ENCODE measurements around the gene GAB3. TPM values are rescaled to one million over a fixed set of nuclear protein-coding genes. Genes with fewer than 3 reads are reported as not detected.
"Not testable (repeated sequence)": the region's sequence is repeated elsewhere in the genome, so short reads cannot be mapped to it uniquely, and the experiment has no call there.

Gene GAB3
- total and polyA plus RNA-seq, 2 experiments from 2014 or later, result 0.89 to 1.8 TPM

GRCh38 chrX:154653413-154653812, 97.5 kb downstream of the GAB3 start, which contains the start of gene CTAG2:
CTAG2 (minus strand) TSS chrX:154653579; CDS start chrX:154653515, 64 bp downstream.
- H3K27ac Mint-ChIP-seq; H3K4me2 ChIP-seq; H3K79me2 ChIP-seq (replicated peaks; ENCODE audit: insufficient read depth); H2AFZ ChIP-seq; H3K27me3 Mint-ChIP-seq (ENCODE audit: insufficient read depth, low read depth, poor library complexity); H3F3A ChIP-seq (replicated peaks; ENCODE audit: low read depth); DNase-seq (ENCODE audit: low spot score); ATAC-seq; H3K36me3 ChIP-seq (ENCODE audit: insufficient read depth); H3K4me1 ChIP-seq (ENCODE audit: insufficient read depth); H4K20me1 ChIP-seq (replicated peaks; ENCODE audit: insufficient read depth); H3K36me3 Mint-ChIP-seq (ENCODE audit: low read depth); H3K9me2 ChIP-seq (ENCODE audit: insufficient read depth); H3K27ac ChIP-seq (ENCODE audit: low read depth); H3K4me1 Mint-ChIP-seq; H3K4me3 Mint-ChIP-seq; H3K27me3 ChIP-seq (ENCODE audit: insufficient read depth); H3K4me3 ChIP-seq; H3K9me3 Mint-ChIP-seq: not testable (repeated sequence)

GRCh38 chrX:154653048-154653401, 97.9 kb downstream of the GAB3 start:
- H3K79me2 ChIP-seq (replicated peaks; ENCODE audit: insufficient read depth), result no peaks in the 10 kb centered on the region
- H3K4me2 ChIP-seq, result no peak overlapping the region
- Mint-ChIP-seq H3K36me3 (ENCODE audit: low read depth) (no peaks in the 10 kb centered on the region), H3K27ac (no peak overlapping the region), H3K9me3 (no peaks in the 10 kb centered on the region), H3K4me3 (no peak overlapping the region), H3K27me3 (ENCODE audit: insufficient read depth, low read depth, poor library complexity) (peaks cover 6% of the 10 kb centered on the region), H3K4me1 (no peaks in the 10 kb centered on the region)
- H4K20me1 ChIP-seq (replicated peaks; ENCODE audit: insufficient read depth), result no peaks in the 10 kb centered on the region
- H3K27me3 ChIP-seq (ENCODE audit: insufficient read depth), result no peaks in the 10 kb centered on the region
- no peak overlapping the region for H2AFZ ChIP-seq
- ATAC-seq (no peak), DNase-seq (ENCODE audit: low spot score) (no peak)
- H3K36me3 ChIP-seq (ENCODE audit: insufficient read depth), result no peaks in the 10 kb centered on the region
- no peaks in the 10 kb centered on the region for H3F3A ChIP-seq (replicated peaks; ENCODE audit: low read depth)
- no peaks in the 10 kb centered on the region for H3K9me2 ChIP-seq (ENCODE audit: insufficient read depth)
- H3K4me3 ChIP-seq, result no peak overlapping the region
- H3K4me1 ChIP-seq (ENCODE audit: insufficient read depth), result no peaks in the 10 kb centered on the region
- H3K27ac ChIP-seq (ENCODE audit: low read depth), result no peak overlapping the region
- TF ChIP-seq ZNF114 (CRISPR knock-in tag; IDR thresholded peaks at IDR 0.05), result no peak
- TF ChIP-seq NANOG (IDR thresholded peaks at IDR 0.05; ENCODE audit: borderline replicate concordance), result no peak
- no peak for TF ChIP-seq JUNB (IDR thresholded peaks at IDR 0.05; ENCODE audit: unreplicated experiment)
- TF ChIP-seq EZH2 (IDR thresholded peaks at IDR 0.05; ENCODE audit: low read depth, unreplicated experiment), result no peak

GRCh38 chrX:154652311-154653047, 98.4 kb downstream of the GAB3 start:
- no peak overlapping the region for H3K4me3 ChIP-seq
- H3K27me3 ChIP-seq (ENCODE audit: insufficient read depth), result no peaks in the 10 kb centered on the region
- peaks cover 6% of the 10 kb centered on the region for H3K27me3 Mint-ChIP-seq (ENCODE audit: insufficient read depth, low read depth, poor library complexity)
- no peaks in the 10 kb centered on the region for H3K4me1 ChIP-seq (ENCODE audit: insufficient read depth)
- no peaks in the 10 kb centered on the region for H4K20me1 ChIP-seq (replicated peaks; ENCODE audit: insufficient read depth)
- DNase-seq (ENCODE audit: low spot score), result no peak
- H3K27ac Mint-ChIP-seq, result no peak overlapping the region
- ATAC-seq, result no peak
- H3K9me3 Mint-ChIP-seq, result no peaks in the 10 kb centered on the region
- H3K4me1 Mint-ChIP-seq, result no peaks in the 10 kb centered on the region
- H3K79me2 ChIP-seq (replicated peaks; ENCODE audit: insufficient read depth), result no peaks in the 10 kb centered on the region
- H3F3A ChIP-seq (replicated peaks; ENCODE audit: low read depth), result no peaks in the 10 kb centered on the region
- no peak overlapping the region for H3K27ac ChIP-seq (ENCODE audit: low read depth)
- H3K9me2 ChIP-seq (ENCODE audit: insufficient read depth), result no peaks in the 10 kb centered on the region
- no peaks in the 10 kb centered on the region for H3K36me3 ChIP-seq (ENCODE audit: insufficient read depth)
- H3K4me2 ChIP-seq, result no peak overlapping the region
- H3K4me3 Mint-ChIP-seq, result no peak overlapping the region
- no peaks in the 10 kb centered on the region for H3K36me3 Mint-ChIP-seq (ENCODE audit: low read depth)
- no peak overlapping the region for H2AFZ ChIP-seq
- TF ChIP-seq STAT1 (IDR thresholded peaks at IDR 0.05; ENCODE audit: unreplicated experiment) (no peak), ZNF331 (CRISPR knock-in tag; IDR thresholded peaks at IDR 0.05; ENCODE audit: low read depth) (no peak), ZNF462 (CRISPR knock-in tag; IDR thresholded peaks at IDR 0.05) (no peak), ZNF114 (CRISPR knock-in tag; IDR thresholded peaks at IDR 0.05) (no peak), JUNB (IDR thresholded peaks at IDR 0.05; ENCODE audit: unreplicated experiment) (no peak), EZH2 (IDR thresholded peaks at IDR 0.05; ENCODE audit: low read depth, unreplicated experiment) (no peak), ETS1 (IDR thresholded peaks at IDR 0.05) (no peak)
